AG20443 (cell line): ENCODE measurements around the gene SERINC3.
"Not testable (repeated sequence)": the region's sequence is repeated elsewhere in the genome, so short reads cannot be mapped to it uniquely, and the experiment has no call there.

Experiments used
- DNase-seq: peaks from one replicate; pipeline ENCODE4 v3.0.0; 2012; ENCODE audit warnings: low spot score, mixed read lengths

The SERINC3 gene

DNA sequence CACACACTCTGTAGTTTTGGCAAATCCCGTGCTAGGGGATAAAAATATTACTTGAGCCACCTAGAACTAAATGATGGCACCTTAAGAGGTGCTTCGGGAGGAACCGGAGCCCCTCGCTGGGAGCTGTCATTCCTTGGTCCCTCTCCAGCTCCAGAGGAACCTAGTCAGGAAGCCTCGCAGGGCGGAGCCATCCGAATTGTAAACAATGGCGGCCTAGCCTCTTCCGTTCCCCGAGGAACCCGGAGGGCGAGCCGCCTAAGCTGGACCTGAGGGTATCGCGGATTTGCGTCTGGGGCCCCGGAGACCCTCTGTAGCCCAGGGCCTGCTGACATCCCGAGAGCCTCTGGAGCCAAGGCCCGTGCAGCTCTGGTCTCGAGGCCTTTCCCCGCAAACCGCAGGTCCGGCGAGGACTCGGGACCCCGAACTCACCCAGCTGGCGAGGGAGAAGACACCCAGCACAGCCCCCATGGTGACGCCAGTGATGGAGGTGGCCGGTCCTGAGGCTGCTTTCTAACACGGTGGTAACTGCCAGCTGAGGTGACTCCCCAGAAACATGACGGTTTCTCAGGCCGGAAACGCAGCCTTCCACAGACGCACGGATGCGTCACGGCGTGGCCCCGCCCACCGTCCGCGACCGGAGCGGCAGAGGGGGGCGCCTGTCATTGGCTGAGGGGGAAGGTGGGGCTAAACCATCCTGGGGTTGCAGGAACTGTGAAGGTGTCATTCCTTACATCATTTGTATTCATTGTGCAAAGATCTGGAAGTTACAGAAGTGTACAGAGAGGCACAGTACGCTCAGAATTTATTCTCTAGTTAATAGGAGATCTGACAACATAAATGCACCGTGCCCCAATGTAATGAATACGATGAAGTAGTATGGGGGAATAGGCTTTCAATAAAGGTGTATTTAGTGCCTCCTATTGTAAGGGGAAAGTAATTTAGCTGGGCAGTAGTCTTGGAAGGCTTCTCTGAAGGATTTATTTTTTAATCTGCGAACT, at the start of gene SERINC3:
SERINC3 (minus strand) TSS at position 587 of the 998 bp plus-strand sequence; CDS start at position 468, 119 bp downstream.
- peak; percentile 98 for DNase-seq

DNA sequence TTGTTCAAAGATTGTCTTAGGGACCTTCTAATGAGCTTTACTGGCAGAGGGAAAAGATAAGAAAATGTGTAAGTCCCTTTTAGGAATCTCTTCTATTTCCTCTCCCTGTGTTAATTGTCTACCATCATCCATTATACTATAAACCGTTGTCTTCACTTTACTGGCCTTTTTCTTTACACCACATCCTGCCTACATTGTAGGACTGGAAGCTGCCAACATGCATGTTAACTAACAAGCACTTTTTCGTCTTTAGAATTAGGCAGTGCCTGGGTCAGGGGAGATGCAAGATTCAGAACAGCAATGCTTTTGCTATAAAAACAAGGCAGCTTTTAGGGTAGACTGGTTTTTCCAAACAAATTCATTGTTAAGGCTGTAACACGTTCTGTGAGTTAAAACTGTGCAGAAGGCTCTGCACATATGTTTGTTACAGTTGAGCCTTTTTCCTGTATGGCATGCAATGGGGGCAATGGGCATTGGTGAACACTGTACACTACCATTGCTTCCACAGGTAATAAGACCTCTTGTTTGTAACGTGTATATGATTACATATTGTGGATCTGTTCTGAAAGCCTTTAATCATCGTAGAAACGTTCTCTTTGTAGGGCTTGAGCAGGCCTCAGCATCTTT, 49.6 kb upstream of the SERINC3 start:
- DNase-seq = no peak

GRCh38 chr20:44570367-44570766, 48.5 kb upstream of the SERINC3 start:
- DNase-seq = no peak

DNA sequence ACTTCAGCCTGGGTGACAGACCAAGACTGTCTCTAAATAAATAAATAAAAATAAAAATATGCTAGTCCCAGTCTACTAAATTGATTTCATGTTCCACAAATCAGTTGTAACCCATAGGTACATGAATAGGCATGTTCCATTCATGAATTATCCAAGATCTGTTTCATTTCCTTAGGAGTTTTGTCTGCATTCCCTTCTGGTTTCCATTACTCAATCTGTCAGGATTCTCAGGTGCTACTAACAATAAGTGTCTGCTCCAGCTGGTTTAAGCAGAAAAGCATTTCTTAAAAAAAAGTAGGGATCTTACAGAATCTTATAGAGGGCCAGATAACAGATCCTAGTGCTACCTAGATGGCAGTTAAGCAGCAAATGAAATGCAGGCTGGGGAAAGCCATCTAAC, 44.9 kb upstream of the SERINC3 start:
- no peak for DNase-seq

GRCh38 chr20:44566018-44566417, 44.1 kb upstream of the SERINC3 start:
- DNase-seq = no peak

- DNase-seq = no peak
These were observed 40.0 kb upstream of the SERINC3 start for GRCh38 chr20:44561876-44562275.

GRCh38 chr20:44560818-44561217, 38.9 kb upstream of the SERINC3 start:
- not testable (repeated sequence) for DNase-seq

DNA sequence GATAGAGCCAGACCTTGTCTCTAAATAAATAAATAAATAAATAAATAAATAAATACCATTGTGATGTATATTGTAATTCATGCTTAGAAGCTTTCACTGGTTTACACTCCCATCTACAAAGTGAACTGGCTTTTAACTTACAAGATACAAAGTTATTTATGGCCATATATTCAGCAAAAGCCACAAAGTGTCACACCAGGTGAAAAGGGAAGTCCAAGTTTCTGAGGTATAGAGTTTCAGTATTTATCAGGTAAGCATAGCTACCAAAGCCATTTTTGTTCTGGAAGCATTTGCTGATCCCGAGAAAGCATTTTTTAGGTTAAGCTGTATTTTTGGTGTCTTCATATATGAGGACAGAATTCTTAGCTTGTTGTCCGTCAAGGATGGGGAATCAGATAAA, 38.4 kb upstream of the SERINC3 start:
- DNase-seq = no peak

- no peak for DNase-seq
These were observed 37.4 kb upstream of the SERINC3 start for GRCh38 chr20:44559302-44559701.

- peak; percentile 56 for DNase-seq
These were observed 31.4 kb upstream of the SERINC3 start for GRCh38 chr20:44552950-44553908.

DNA sequence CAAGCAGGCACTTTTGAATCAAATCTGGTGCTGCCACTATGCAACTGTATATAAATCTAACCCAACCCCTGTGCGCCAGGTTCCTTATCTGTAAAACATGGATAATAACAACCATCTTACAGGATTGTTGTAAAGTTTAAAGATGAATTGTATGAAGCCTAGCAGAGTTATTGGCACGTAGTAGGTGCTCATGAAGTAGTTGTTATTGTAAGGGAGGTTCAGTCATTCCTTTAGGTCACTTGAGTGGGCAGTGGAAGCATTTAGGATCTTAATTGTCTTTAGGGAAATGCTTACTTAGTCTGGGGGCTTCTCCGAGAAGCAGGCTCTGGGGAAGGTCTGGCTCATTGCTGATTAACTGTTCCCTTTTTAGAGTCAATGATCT, 30.7 kb upstream of the SERINC3 start:
- no peak for DNase-seq

DNA sequence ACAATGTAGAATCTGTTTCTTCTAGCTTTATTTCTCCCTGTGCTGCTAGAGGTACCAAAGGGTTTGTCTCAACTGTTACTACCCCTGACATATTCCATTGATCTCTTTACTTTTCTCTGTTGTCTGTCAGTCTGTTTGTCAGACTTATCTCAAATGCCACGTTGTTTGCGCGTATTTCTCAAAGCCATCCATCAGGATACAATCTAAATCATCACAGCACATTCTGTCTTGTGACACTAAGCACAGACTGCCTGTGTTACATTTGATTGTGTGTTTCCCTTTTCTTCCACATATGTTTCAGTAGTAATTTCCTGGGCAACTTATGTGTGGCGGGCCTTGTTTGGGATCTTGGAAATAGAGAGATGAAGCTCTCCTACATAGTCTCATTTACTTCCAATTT, 30.2 kb upstream of the SERINC3 start:
- DNase-seq = no peak

- DNase-seq = no peak
These were observed 27.3 kb upstream of the SERINC3 start for GRCh38 chr20:44549123-44549522.

- DNase-seq = no peak
These were observed 25.5 kb upstream of the SERINC3 start for GRCh38 chr20:44547419-44547818.

DNA sequence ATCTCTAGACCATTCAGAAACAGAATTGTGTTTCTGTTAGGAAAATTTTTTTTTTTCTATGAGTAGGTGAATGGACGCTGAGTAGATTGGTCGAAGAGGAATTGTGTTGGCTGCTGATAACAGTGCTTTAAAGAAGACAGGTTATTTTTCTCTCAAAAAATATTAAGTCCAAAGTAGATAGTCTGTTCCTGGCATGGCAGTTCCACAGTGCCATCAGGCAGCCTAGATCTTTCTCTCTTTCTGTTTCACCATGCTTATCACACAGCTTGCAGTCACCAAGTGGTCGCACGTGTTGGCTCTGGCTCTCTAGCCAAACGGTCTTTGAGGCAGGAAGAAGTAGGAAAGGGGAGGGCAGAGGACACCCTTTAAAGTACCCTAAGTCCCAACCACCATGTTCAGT, 22.4 kb upstream of the SERINC3 start:
- no peak for DNase-seq

- DNase-seq = no peak
These were observed 21.5 kb upstream of the SERINC3 start for GRCh38 chr20:44543358-44543757.

- no peak for DNase-seq
These were observed 21.0 kb upstream of the SERINC3 start for GRCh38 chr20:44542890-44543289.

GRCh38 chr20:44541992-44542391, 20.1 kb upstream of the SERINC3 start:
- DNase-seq = no peak

GRCh38 chr20:44540834-44541233, 19.0 kb upstream of the SERINC3 start:
- peak; percentile 54 for DNase-seq

- no peak for DNase-seq
These were observed 16.1 kb upstream of the SERINC3 start for GRCh38 chr20:44537993-44538392.

GRCh38 chr20:44536175-44536574, 14.3 kb upstream of the SERINC3 start:
- DNase-seq = no peak

- no peak for DNase-seq
These were observed 12.1 kb upstream of the SERINC3 start for GRCh38 chr20:44533928-44534327.
